ENCODE measurements around the gene ZNF784.

ZNF784 gene, protein sequence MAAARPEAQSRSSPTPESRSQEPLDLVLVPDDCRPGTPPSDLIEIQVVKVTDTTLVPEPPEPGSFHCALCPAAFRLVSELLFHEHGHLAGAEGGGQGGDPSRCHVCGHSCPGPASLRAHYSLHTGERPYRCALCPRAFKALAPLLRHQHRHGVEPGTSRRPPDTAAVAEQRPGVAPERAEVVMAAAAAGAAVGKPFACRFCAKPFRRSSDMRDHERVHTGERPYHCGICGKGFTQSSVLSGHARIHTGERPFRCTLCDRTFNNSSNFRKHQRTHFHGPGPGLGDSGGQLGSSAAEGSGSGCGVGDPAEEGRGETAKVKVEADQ

GRCh38 chr19:55624109-55625003 lies at the start of gene ZNF784:
Gene ZNF784, minus strand, starts transcription at chr19:55624566. Its CDS starts 5 bp downstream, at chr19:55624561.
- DNase-seq = peak; percentile 80 to 82

DNA sequence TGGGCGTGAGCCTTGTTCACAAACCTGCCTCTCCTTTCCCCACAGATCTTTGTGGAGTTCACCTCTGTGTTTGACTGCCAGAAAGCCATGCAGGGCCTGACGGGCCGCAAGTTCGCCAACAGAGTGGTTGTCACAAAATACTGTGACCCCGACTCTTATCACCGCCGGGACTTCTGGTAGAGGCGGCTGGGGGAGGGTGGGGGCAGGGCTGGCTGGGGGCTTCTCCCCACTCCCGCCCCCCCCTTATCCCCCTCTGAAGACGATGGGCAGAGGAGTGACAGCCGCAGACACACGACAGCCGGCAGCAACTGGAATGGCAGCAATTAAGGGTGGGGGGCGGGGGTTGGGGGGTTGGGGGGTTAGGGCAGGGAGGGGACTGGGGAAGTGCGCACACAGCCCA lies 49.5 kb upstream of the ZNF784 start:
- no peak for DNase-seq

DNA sequence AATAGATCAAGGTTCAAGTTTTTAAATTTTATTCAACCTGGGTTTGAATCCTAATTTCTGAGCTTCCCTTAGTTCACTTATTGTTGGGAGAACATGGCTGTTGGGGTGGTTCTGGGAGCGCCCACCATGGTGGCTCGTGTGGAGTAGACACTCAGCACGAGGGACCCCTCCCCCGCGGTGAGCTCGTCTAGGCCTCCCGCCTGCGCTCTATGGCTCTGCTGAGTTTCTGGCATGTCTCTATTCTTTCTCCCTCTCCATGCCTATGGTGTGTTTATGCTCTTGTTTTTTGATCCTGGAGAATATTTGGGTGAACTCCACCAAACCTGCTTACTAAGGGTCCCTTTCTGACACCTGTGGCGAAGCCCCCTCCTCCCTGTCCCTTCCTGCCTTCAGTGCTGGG lies 49.1 kb upstream of the ZNF784 start:
- DNase-seq = no peak

DNA sequence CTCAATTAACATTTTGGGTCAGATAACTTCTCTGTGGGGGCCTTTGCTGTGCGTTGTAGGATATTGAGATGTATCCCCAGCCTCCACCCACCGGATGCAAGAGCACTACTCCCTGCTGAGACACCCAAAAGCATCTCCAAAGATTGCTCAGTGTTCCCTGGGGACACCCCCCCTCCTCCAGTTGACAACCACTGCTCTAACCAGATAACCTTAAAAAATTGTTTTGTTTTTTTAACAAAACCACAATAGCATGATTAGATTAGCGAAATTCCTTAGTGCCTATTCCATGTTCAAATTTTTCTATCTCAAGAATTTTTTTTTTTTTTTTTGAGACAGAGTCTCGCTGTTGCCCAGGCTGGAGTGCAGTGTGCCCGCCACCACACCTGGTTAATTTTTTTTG lies 48.1 kb upstream of the ZNF784 start:
- DNase-seq = no peak

DNA sequence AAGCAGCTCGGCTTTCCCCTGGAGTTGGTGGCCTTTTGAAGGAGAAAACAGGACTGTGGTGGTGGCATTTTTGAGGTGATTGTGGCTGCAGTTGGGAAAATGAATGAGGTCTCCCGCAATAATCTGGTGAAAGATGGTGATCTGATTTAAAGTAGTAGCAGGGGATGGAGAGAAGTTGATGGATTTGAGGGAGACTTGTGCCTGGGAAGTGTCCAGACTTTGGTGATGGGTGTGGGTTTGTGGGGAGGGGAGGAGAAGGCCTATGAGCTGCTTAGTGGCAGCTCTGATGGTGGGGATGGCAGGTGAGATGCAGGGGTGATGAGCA lies 46.6 kb upstream of the ZNF784 start:
- DNase-seq = no peak

GRCh38 chr19:55670280-55671053 lies 46.1 kb upstream of the ZNF784 start:
- DNase-seq = no peak

GRCh38 chr19:55669418-55670279 lies 45.3 kb upstream of the ZNF784 start:
- no peak for DNase-seq

GRCh38 chr19:55668603-55669348 lies 44.4 kb upstream of the ZNF784 start:
- no peak for DNase-seq

DNA sequence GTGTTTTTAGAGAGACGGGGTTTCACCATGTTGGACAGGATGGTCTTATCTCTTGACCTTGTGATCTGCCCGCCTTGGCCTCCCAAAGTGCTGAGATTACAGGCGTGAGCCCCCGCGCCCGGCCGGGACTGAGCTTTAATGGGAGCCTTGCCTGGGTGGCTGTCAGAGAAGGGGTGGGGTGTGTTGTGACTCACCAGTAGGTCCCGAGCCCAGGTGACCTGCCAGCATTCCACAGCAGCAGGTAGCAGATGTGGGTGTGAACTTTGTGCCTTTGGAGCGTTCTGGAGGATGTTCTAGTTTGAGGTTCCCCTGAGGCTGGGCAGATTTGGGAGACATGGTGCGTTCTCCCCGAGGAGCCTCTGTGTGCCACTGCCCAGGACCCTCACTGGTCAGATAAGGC lies 43.6 kb upstream of the ZNF784 start:
- DNase-seq = no peak

DNA sequence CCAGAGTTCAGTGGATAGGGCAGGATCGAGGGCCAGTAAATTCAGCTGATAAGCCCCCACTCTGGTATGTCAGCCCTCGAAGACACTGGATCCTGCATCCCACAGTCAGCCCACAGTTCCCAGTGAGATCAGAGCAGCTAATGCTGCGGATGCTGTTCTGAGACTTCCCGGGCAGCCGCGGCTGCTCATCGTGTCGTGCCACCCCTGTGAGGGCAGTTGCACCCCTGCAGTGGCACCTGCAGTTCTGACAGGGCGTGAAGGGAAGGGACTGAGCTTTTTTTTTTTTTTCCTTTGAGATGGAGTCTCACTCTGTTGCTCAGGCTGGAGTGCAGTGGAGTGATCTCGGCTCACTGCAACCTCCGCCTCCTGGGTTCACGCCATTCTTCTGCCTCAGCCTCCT lies 43.1 kb upstream of the ZNF784 start:
- DNase-seq = no peak

DNA sequence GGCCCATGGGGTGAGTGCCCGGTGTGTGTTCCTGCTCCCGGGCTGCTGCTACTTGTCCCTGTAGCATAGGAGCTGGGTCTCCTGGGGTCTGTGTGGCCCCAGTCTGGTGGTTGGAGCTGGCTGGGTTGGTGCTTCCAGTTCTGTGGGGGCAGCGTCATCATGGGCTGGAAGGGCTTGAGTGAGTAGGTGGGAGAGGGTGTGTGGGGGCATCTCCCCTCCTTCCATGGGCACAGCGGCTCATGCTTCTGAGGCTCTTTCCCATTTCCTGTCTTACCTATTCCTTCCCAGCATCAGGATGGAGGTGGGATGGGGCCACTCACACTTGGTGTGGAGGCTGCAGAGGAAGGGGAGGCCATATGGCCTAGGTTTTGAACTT lies 42.6 kb upstream of the ZNF784 start:
- no peak for DNase-seq

DNA sequence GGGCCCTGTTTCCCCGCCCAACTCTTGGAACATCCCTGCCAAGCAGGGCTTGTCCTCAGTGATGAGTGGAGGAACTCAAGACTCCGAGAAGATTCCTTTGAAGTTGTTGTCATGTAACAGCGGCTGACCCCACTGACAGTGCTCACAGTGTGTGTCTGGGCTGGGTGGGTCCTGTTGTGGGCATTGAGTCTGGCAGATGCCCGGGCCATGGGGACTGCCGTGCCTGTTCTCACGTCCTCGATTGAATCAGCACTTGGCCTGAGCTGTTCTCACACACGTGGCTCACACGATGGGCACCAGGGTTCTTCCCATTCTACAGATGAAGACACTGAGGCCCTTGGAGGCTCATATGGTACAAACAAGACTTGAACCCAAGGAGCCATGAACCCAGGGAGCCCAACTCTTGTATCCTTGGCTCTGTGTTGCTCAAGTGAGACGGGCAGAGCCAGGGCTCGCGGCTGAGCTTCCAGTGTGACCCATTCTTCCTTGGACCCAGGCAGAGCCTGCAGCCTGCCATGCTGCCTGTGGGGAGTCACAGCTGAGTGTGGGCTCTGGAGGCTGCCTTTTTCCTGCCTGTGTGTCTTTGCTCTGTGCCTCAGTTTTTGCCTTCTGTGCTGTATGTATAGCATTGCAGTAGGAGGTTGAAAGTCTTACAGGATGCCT lies 42.1 kb upstream of the ZNF784 start:
- no peak for DNase-seq

- DNase-seq = no peak
Observed at GRCh38 chr19:55663846-55664536, 39.6 kb upstream of the ZNF784 start.

DNA sequence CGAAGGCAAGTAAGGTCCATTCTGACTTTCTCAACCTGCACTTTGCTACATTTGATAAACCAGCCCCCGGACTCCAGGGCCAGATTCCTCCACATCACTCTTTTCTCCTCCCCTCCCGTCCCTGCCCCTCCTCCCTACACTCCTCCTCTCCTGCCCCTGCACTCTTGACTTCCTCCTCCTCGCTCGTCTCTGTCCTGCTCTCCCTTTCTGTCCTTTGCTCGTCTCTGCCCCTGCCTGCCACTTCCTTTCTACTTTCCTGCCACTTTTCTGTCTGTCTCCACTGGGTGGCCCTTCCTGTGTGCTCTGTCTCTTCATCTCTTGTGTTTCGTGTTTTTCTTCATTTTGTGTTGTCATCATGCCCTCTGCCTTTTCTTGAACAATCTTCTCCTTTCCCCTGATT lies 37.5 kb upstream of the ZNF784 start:
- DNase-seq = no peak

- no peak for DNase-seq
Observed at GRCh38 chr19:55660991-55661390, 36.6 kb upstream of the ZNF784 start.

GRCh38 chr19:55660404-55660803 lies 36.0 kb upstream of the ZNF784 start:
- DNase-seq = no peak

DNA sequence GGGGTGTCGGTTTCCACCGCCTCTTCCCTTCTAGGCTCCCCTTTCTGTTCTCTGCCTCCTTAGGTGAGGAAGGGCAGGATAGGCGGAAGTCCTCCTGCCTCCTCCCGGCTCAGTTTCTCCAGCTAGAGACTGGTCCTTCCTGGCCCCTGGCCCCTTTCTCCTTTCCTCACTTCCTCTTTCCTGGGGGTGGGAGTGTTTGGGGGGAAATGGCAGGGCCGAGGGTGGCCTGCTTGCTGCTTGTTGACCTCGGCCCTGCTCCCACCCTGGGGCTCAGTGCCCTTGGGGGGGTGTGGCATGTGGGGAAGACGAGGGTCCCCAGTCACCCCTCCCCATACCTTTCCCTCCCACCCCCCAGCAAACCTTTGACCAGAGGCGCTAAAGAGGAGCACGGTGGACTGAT lies 35.5 kb upstream of the ZNF784 start:
- no peak for DNase-seq

DNA sequence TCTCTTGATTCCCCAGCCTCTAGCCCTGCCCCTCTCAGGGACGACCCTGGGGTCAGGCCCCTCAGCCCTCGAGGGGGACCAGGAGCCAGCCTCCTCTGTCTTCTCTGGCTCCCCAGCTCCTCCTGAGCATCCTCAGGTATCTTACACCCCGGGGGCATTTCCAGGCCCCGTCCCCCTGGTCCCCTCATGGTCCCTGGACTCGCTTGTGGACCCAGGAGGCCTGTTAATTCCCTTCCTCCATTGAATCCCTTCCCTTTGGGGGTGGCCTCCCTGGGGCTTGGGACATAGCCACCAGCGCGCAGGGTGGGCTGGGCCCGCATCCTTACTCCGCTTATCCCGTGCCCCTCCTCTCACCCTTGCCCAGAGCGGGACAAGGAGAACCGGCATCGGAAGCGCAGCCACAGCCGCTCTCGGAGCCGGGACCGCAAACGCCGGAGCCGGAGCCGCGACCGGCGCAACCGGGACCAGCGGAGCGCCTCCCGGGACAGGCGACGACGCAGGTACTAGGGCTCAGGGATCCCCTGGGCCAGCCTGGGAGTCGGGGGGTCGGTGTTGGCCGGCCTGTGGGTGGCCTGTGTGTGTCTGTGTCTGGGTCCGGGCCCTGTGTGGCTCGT lies 34.6 kb upstream of the ZNF784 start:
- no peak for DNase-seq

GRCh38 chr19:55656988-55657747 lies 32.8 kb upstream of the ZNF784 start:
- DNase-seq = no peak

Measured in AML-193 (cell line).